ENCODE results near the gene LANCL1. TPM values are rescaled to one million over a fixed set of nuclear protein-coding genes. Genes with fewer than 3 reads are reported as not detected.
"Not testable (repeated sequence)": the region's sequence is repeated elsewhere in the genome, so short reads cannot be mapped to it uniquely, and the experiment has no call there.

Gene LANCL1
- total RNA-seq, 2 donors from 2014 or later, result 20.0 to 25.2 TPM

DNA sequence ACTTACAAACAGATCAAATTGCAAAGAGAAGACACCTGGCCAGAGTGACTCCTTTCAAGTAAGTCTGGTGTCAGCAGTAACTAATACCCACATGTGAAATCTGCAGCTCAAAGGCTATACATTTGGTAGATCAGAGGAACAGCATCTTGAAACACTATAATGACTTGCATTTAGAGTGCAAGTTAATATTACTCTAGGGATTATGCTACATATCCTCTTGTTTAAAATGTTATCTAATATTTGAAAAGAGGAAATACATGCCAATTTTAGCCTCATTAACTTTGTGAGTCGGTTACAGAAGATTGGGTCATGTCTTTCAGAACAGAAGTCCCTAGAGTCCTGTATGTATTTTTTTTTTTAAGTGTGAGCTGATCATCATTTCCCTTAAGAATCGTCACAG lies 15.2 kb downstream of the LANCL1 start:
- intact Hi-C loops (cut with DNase I, micrococcal nuclease), result no loop called here
- ATAC-seq (no peak), DNase-seq (no peak)

GRCh38 chr2:210460322-210461227 lies 16.0 kb downstream of the LANCL1 start:
- no peak for ATAC-seq
- intact Hi-C loops (cut with DNase I, micrococcal nuclease), result no loop called here
- DNase-seq, result no peak

- no peak for ATAC-seq
- DNase-seq, result no peak
- intact Hi-C loops (cut with DNase I, micrococcal nuclease), result no loop called here
Measured at GRCh38 chr2:210459880-210460279, 16.7 kb downstream of the LANCL1 start.

- intact Hi-C loops (cut with DNase I, micrococcal nuclease), result no loop called here
- DNase-seq, result no peak
- no peak for ATAC-seq
Measured at GRCh38 chr2:210459407-210459806, 17.2 kb downstream of the LANCL1 start.

DNA sequence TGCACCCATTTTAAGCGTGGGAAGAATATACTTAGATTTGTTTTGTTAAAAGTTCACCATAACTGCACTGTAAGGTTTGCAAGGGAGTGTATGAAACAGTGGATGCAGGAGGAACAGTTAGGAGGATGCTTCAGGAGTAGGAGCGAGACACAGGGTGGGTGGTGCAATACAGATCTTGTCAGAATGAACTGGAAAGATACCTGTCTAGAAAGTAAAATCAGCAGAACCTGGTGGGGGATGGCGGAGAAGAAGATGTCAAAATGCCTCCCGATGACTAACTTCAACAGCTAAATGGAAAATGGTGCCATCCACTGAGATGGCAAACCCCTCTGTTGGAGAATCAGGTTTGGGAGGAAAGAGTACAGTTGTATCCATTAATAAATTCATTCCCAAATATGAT lies 18.2 kb downstream of the LANCL1 start:
- ATAC-seq, result no peak
- intact Hi-C loops (cut with DNase I, micrococcal nuclease), result no loop called here
- DNase-seq, result no peak

GRCh38 chr2:210456571-210456970 lies 20.0 kb downstream of the LANCL1 start:
- intact Hi-C loops (cut with DNase I, micrococcal nuclease), result no loop called here
- no peak for ATAC-seq
- no peak for DNase-seq

GRCh38 chr2:210454336-210454735 lies 22.2 kb downstream of the LANCL1 start:
- ATAC-seq (no peak), DNase-seq (no peak)
- intact Hi-C loops (cut with DNase I, micrococcal nuclease), result no loop called here

- ATAC-seq, result no peak
- intact Hi-C loops (cut with DNase I, micrococcal nuclease), result no loop called here
- DNase-seq, result no peak
Measured at GRCh38 chr2:210452194-210452593, 24.4 kb downstream of the LANCL1 start.

GRCh38 chr2:210450942-210451341 lies 25.6 kb downstream of the LANCL1 start:
- DNase-seq; ATAC-seq; intact Hi-C loops (cut with DNase I, micrococcal nuclease): not testable (repeated sequence)

DNA sequence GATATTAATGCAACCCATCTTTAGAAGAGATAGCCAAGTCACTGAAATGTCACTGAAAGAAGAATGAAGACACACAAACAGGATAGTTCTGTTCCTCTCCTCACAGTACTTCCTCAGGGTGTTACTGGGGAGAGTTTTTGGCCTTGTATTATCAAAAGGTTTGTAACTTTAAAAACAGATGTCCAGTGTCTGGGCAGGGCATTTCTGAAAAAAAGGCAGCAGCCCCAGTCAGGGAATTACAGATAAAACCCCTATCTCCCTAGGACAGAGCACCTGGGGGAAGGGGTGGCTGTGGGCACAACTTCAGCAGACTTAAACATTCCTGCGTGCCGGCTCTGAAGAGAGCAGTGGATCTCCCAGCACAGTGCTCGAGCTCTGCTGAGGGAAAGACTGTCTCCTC lies 30.8 kb downstream of the LANCL1 start:
- intact Hi-C loops (cut with DNase I, micrococcal nuclease), result no loop called here
- DNase-seq, result no peak

DNA sequence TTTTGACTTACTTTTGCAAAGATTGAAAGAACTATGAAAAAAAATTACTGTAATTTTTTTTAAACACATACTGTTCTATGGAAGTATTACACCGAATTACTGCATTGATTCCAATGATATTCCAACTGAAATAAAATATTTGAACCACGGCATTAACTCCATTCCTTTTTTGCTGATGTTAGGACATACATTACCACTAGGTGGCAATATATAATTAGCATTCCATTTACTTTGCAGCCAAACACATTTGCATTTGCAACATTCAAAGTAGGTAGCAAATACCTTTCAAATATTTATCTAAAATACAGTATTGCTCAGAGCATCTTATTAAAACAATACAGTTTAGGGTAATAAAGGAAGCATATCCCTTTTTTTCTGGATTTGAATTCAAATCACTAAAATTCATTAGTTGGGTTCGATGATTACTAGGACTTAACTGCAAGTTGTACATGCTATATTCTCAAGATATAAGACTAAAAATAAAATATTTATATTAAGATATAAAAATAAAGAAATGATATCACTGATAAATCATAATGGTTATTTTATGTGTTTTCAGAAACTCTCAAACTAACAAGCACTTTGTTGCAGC lies 31.3 kb downstream of the LANCL1 start:
- intact Hi-C loops (cut with DNase I, micrococcal nuclease), result no loop called here
- ATAC-seq (no peak), DNase-seq (no peak)

More for the DNA sequence above, 30.8 kb downstream of the LANCL1 start:
- ATAC-seq, result no peak

- intact Hi-C loops (cut with DNase I, micrococcal nuclease), result no loop called here
Measured at GRCh38 chr2:210443527-210443926, 33.0 kb downstream of the LANCL1 start.

DNA sequence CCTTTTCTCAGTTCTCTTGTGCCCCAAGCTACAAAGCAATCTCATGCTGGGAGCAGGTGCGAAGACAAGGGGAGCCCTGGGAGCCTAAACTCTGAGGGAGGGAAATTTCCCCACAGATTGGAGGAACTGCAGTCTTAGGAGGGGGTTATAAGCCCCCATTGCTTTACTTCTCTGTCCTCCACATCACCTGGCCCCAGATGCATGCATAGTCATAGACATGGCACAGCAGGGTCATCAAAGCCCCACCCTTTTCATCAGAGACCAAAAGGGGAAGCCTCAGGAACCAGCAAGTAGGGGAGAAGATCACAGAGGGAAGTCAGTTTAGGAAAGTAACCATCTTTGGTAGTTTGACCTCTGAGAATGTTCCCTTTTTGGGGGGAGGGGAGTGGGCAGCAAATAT lies 33.7 kb downstream of the LANCL1 start:
- no peak for DNase-seq
- ATAC-seq, result no peak
- intact Hi-C loops (cut with DNase I, micrococcal nuclease), result no loop called here

More at GRCh38 chr2:210443527-210443926, 33.0 kb downstream of the LANCL1 start:
- no peak for DNase-seq
- ATAC-seq, result no peak

DNA sequence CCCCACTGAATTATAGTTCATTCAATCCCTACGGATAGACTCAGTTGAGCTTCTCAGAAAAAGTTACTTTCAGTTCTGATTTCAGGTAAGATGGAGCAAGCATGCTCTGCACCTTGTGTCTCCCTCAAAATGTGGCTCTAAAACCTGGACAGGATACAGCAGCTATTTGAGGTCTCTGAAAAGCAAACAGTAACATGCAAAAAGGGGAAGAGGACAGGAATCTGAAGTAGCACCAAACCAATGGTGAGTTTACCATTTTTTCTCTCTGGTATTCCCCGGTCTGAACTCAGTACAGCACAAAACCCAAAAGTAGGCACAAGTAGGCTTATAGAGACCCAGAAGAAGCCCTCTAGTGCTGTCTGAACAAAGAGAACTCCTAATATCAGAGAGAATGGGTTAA lies 34.1 kb downstream of the LANCL1 start:
- no peak for ATAC-seq
- DNase-seq, result no peak
- intact Hi-C loops (cut with DNase I, micrococcal nuclease), result no loop called here

DNA sequence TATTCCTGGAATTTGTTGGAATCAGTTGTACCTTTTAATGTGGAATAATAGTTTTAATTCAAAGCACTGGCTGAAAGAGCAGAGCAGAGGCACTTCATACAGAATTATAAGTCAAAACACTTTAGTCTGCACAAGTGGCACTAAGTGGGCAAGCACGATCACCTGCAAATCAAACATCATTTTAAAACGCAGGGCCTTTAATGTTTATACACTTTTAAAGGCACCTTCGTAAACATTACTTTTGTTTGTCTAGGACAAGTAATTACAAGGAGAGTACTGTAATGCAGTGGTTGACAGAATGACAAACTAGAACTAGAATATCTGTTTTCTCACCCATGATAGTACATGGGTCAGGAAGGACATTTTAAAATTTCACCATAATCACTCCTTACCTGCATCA lies 36.4 kb downstream of the LANCL1 start:
- no peak for ATAC-seq
- intact Hi-C loops (cut with DNase I, micrococcal nuclease), result no loop called here

GRCh38 chr2:210435439-210435838 lies 41.1 kb downstream of the LANCL1 start:
- DNase-seq (no peak), ATAC-seq (no peak)
- intact Hi-C loops (cut with DNase I, micrococcal nuclease), result no loop called here

More for the DNA sequence above, 36.4 kb downstream of the LANCL1 start:
- DNase-seq, result no peak

DNA sequence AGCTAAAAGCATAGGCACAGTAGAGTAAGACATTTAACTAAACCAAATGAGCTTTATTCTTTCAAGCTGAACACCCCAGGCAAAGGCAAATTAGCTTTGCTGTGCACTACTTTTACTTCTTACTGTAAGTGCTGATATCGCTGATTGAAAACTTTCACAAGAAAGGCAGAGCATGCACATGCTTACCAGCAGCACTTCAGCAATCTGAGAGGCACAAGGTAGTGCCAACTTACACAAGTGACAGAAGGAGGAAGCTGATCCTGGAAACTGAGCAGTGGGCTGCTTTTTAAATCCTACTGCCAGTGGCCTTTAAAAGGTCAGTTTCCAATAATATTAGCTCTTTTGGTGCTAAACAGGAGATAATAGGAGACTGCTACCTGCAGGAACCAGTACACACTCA lies 43.9 kb downstream of the LANCL1 start:
- intact Hi-C loops (cut with DNase I, micrococcal nuclease), result no loop called here
- ATAC-seq, result no peak
- no peak for DNase-seq

GRCh38 chr2:210429403-210430137 lies 47.0 kb downstream of the LANCL1 start:
- intact Hi-C loops (cut with DNase I, micrococcal nuclease), result no loop called here
- ATAC-seq, result no peak

GRCh38 chr2:210428393-210429179 lies 48.0 kb downstream of the LANCL1 start:
- DNase-seq, result no peak
- no peak for ATAC-seq
- intact Hi-C loops (cut with DNase I, micrococcal nuclease), result no loop called here

More at GRCh38 chr2:210429403-210430137, 47.0 kb downstream of the LANCL1 start:
- no peak for DNase-seq
